GM12873 (cell line): Measurements from ENCODE around the gene MLH3.

Source experiments
- CTCF ChIP-seq: IDR thresholded peaks from 2 replicates; pipeline ENCODE4 v1.5.1; 2012; ENCODE audit warnings: low read depth, mild to moderate bottlenecking, moderate library complexity, low read length, control low read depth; ENCODE audit not compliant: insufficient read depth; ENCODE audit errors: missing control alignments

MLH3 gene

DNA sequence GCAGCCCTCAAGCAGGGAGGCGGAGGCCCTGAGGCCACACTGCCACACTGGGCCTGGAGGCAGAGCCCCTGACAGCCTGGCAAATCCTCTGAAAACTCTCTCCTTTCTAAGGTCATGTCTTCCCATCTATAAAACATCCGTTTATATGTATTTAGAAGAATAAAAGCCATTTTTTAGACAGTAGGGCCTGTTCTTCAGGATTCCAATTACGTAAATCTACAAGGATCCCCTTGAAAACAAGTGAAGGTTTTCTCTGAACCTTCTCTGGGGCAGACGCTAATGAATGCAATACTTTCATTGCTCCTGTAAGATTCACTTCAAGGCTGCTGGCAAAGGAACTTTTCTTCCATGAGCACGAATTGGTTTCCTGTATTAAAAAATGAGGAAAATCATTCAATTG is 35.8 kb downstream of the MLH3 start:
- TF ChIP-seq CTCF, result no peak

DNA sequence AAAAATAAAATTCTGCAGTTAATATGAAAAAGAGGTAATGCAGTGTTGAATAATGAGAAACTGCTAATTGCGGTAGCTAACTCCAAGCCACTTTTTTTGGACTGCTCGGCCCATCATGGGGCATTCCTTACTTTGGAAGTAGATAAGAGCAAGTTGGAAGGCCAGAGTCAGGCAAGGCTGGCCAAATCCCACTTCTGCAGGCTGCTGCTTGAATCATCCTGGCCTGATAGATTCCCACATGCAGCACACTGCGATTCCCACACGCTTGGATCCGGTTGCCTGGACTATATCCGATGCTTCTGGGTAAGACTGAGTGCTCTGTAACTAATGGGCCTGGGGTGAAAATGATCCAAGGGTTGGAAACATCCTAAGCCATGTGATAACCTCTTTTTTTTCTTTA is 38.0 kb downstream of the MLH3 start:
- no peak for TF ChIP-seq CTCF

DNA sequence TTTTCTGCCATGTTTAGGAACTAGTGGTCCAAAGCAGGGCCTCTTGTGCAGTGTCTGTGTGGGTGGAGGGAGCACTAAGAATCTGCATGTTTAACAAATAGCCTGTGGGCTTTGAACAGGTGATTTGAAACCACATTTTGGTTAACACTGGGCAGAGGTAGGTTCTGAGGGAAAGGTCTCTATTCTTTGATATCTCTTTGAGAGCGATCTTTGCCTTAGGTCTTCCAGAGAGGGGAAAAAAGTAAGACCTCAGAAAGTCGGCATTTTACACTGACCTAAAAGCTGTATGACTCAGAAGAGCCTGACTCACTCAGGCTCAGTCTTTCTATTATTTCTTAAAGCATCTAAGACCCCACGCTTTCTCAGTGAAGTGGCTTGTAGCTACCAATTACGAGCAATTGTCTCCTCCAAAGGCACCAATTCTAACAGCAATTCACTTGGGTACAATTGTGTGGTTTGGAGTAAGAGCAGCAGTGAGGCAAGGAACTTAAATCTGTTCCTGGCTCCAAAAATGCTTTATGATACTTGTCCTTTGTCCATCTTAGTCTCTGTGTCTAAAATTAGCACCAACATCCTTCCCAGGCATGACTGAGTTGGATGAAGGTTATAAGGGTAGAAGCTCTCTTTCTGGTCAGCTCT is 39.8 kb downstream of the MLH3 start:
- no peak for TF ChIP-seq CTCF

GRCh38 chr14:75010472-75011093 is 40.7 kb downstream of the MLH3 start:
- no peak for TF ChIP-seq CTCF

DNA sequence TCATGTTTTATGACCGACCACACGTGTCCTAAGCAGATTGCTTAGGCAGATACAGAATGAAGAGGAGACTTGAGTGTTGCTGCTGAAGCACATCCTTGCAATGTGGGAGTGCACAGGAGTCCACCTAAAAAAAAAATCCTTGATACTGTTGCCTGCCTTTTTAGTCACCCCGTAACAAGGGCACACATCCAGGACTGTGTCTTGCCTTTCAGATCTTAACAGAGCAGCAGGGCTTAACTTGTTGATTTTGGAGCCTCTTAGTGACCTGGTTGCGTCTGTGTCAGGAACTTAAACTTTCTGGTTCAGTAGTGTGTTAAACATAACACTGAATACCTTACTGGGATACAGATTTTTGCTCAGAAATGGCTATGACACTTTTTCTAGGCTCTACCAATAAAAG is 42.1 kb downstream of the MLH3 start:
- no peak for TF ChIP-seq CTCF

- no peak for TF ChIP-seq CTCF
Measured at GRCh38 chr14:75005357-75005756, 45.9 kb downstream of the MLH3 start.

DNA sequence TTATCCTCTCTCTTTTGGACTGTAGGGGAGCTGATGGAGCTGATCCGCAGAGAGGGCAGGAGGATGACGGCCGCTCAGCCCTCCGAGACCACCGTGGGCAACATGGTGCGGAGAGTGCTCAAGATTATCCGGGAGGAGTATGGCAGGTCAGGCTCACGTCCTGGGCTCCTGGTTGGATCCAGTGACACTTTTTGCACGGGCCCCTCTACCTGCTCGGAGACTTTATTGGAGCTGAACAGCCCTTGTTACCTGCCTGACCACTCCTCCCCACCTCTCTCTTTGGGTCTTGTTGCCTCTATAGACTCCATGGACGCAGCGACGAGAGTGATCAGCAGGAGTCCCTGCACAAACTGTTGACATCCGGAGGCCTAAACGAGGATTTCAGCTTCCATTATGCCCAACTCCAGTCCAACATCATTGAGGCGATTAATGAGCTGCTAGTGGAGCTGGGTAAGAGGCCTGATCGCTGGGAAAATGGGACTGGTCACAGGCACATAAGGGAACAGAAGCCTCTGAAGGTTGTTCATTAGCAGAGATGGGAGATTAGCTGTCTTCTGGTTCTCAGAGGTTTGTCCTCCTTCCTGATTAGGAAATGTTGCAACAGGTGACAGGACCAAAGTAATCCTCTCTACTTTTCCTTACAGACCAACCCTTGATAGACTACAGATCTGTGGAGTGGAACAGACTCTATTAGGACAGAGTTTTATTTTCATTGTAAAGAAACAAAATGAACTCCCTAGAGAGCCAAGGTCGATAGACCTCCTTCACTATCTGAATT is 47.8 kb downstream of the MLH3 start:
- TF ChIP-seq CTCF, result no peak
